HG03442 (cell line): Measurements from ENCODE around the gene TRPT1.

Source experiments
- ATAC-seq: cut with Tn5 transposase; IDR thresholded peaks from one replicate; pipeline ENCODE4 v1.9.1; 2021; ENCODE audit warnings: mild to moderate bottlenecking, moderate library complexity; ENCODE audit not compliant: unreplicated experiment

TRPT1 gene

GRCh38 chr11:64225608-64226506, at the start of gene TRPT1, which contains the start of gene NUDT22:
TRPT1 (minus strand) TSS chr11:64226186; CDS start chr11:64225860, 326 bp downstream.
NUDT22 (plus strand) TSS chr11:64226274; CDS start chr11:64226653, 379 bp downstream.
- peak; percentile 40 for ATAC-seq

GRCh38 chr11:64275031-64275800, 49.2 kb upstream of the TRPT1 start:
- no peak for ATAC-seq

- ATAC-seq = peak; percentile 70
Measured at GRCh38 chr11:64269540-64270220, 43.7 kb upstream of the TRPT1 start.

- peak; percentile 6 for ATAC-seq
Measured at GRCh38 chr11:64268893-64269539, 43.0 kb upstream of the TRPT1 start.

GRCh38 chr11:64268025-64268892, 42.3 kb upstream of the TRPT1 start:
- ATAC-seq = no peak

- ATAC-seq = no peak
Measured at GRCh38 chr11:64267207-64267945, 41.4 kb upstream of the TRPT1 start.

- ATAC-seq = no peak
Measured at GRCh38 chr11:64266339-64266738, 40.4 kb upstream of the TRPT1 start.

GRCh38 chr11:64265176-64266160, 39.5 kb upstream of the TRPT1 start:
- ATAC-seq = no peak

- no peak for ATAC-seq
Measured at GRCh38 chr11:64264371-64264852, 38.4 kb upstream of the TRPT1 start.

- ATAC-seq = no peak
Measured at GRCh38 chr11:64263947-64264317, 37.9 kb upstream of the TRPT1 start.

- no peak for ATAC-seq
Measured at GRCh38 chr11:64263021-64263946, 37.3 kb upstream of the TRPT1 start.

- no peak for ATAC-seq
Measured at GRCh38 chr11:64262271-64263002, 36.5 kb upstream of the TRPT1 start.

- ATAC-seq = no peak
Measured at GRCh38 chr11:64261556-64262080, 35.6 kb upstream of the TRPT1 start.

GRCh38 chr11:64260147-64260708, 34.2 kb upstream of the TRPT1 start:
- ATAC-seq = no peak

GRCh38 chr11:64259533-64260067, 33.6 kb upstream of the TRPT1 start:
- no peak for ATAC-seq
